GM19324 (cell line): ENCODE results near the gene MRPS34.
"Not testable (repeated sequence)": the region's sequence is repeated elsewhere in the genome, so short reads cannot be mapped to it uniquely, and the experiment has no call there.

Source experiments
- ATAC-seq: cut with Tn5 transposase; IDR thresholded peaks from one replicate; pipeline ENCODE4 v1.9.1; 2021; ENCODE audit warnings: mild to moderate bottlenecking, moderate library complexity; ENCODE audit not compliant: unreplicated experiment, low FRiP score

Gene MRPS34

GRCh38 chr16:1772908-1773702 lies at the start of gene MRPS34:
Gene MRPS34, minus strand, starts transcription at chr16:1773134. Its CDS starts 15 bp downstream, at chr16:1773119.
- peak; percentile 58 for ATAC-seq

GRCh38 chr16:1821861-1822611 lies 49.1 kb upstream of the MRPS34 start:
- ATAC-seq = no peak

GRCh38 chr16:1820946-1821290 lies 48.0 kb upstream of the MRPS34 start:
- ATAC-seq = no peak

DNA sequence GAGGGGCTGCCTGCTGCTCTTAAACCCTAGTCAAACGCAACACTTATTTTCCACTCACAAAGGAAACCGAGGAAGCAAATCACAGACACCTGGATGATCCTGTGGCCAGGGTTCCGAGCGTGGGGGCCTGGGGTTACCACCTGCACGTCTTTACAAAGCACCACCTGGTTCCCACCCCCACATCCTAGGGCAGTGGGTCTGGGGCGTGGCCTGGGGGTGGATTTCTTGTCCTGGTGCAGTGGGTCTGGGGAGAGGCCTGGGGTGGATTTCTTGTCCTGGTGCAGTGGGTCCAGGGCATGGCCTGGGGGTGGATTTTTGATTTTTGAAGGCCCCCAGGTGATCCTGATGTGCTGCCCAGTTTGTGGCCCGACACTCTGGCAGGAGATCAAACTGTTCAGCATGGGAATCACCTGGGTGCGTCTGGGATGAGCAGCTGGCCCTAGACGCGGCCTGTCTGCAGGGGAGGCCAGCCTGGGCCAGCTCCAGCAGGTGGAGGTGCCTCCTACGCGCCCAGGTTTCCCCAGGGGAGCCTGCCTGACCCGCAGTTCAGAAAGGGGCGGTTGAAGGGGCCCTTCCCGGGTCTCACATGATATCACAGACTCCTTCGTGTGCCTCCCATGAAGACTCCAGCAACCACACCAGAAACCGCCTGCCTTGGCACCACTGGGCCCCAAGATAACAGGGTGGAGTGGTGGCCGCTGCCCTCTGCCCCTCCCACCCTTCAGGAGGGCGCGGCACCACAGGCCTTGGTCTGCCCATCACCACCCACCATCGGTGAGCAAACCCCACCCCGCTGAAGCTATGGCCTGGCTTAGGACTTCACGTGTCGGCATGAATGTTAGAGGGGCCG lies 47.4 kb upstream of the MRPS34 start:
- ATAC-seq = no peak

GRCh38 chr16:1819611-1820010 lies 46.7 kb upstream of the MRPS34 start:
- no peak for ATAC-seq

GRCh38 chr16:1818873-1819525 lies 46.1 kb upstream of the MRPS34 start:
- ATAC-seq = no peak

DNA sequence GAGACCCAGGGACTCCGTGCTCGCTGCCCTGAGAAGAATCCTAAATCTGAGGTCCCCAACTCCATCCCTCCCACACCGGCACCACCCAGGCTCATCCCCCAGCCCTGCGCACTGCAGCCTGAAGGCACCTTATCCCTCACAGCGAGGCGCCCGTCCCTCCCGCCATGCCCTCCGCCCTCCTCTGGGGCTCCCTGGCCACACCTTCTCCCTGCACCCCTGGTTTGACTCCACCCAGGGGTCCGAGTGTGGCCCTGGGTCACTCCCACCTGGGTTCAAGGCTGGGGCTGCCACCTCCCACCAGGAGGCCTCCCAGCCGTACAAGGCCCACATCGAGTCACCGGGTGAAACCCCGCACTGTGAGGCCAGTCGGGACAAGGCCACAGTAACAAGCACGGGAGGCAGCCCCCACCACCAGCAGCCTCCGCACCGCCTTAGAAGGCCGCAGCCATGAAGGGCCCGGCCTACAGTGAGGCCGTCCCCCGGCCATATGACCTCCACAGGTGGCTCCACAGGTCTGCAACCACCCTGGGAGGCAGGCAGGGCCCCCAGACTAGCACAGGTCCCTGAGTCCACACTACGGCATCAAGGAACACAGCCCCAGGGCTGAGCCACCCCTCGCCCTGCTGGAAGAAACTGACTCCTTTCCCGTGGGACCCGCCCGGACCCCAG lies 45.4 kb upstream of the MRPS34 start:
- ATAC-seq = no peak

DNA sequence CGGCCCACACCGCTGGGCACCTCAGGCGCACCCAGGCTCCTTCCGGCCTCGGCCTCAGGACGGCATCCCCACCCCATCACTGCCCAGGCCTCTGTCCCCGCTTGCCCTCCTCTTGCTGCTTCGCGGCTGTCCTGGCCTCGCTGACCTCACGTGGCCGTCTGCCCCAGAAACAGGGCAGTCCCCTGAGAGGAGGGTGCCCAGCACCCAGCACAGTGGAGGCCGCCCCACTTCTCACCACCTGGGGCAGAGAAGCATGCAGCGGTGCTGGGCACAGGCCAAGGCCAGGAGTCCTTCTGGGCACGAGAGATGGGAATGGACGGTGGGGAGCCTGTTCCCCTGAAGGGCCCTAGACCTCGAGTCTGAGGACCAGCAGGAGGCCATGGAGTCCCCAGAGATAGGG lies 44.8 kb upstream of the MRPS34 start:
- no peak for ATAC-seq

DNA sequence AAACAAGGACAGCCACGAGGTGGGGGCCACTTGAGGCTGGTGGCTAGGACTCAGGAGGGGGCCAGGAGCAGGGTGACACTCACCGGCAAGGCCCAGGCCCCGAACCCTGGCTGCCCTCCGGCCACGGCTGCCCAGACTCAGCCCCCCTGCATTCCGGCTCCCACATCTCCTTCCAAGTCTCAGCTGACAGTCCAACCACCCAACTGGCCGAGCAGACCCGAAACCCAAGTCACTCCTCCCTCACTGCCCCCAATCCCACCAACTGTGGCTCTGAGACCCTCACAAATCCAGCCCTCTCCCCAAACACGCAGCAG lies 44.3 kb upstream of the MRPS34 start:
- ATAC-seq = no peak

DNA sequence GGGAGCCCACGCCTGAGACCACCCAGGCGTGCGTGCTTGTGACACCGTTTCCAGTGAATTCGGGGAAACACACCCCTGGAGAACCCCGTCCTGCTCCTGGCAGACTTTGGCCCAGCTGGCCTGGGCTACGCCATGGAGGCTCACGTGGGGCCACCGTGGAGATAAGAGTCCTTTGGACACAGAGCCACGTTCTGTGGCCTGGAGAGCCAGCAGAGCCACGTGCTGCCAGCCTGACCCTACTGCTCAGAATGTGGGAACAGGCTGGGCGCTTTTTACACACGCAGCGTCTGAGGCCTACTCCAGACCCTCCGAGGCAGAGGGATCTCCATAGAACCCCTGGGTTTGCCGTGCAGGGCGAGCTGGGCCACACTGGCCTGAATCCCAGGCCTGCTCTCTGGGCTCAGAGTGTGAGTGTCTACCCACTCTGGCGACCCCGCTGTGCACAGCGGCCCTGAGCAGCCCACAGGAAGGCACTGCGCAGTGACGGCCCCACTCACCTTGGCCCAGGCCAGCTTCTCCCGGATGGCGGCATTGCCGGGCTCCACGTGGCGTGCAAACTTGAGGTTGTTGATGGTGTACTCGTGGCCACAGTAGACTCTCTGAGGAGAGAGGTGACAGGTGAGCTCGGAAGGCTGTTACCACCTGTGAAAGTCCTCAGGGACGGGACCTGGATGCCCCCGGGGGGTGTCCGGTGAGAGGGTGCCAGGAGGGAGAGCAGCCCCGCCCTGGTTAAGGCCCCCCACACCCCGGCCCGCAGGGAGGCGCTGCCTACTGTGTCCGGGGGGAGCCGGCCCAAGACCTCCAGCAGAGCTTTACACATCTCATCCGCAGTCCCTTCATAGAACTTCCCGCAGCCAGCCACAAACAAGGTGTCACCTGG lies 43.7 kb upstream of the MRPS34 start:
- no peak for ATAC-seq

DNA sequence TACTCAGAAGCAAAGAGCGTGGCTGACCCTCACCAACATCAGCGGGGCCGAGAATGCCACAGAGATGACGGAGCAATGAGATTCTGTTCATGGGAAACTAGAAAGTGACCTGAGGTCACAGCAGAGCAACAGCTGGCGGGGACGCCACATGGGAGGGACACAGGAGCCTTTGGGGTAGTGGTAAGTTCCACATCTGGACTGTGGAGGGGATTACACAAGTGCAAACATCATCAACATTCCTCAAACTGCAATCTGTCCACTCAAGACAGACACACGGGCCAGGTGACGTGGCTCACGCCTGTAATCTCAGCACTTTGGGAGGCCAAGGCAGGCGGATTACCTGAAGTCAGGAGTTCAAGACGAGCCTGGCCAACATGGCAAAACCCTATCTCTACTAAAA lies 42.5 kb upstream of the MRPS34 start:
- no peak for ATAC-seq

- no peak for ATAC-seq
These were observed 39.8 kb upstream of the MRPS34 start for GRCh38 chr16:1812732-1813163.

GRCh38 chr16:1810536-1810935 lies 37.6 kb upstream of the MRPS34 start:
- no peak for ATAC-seq

DNA sequence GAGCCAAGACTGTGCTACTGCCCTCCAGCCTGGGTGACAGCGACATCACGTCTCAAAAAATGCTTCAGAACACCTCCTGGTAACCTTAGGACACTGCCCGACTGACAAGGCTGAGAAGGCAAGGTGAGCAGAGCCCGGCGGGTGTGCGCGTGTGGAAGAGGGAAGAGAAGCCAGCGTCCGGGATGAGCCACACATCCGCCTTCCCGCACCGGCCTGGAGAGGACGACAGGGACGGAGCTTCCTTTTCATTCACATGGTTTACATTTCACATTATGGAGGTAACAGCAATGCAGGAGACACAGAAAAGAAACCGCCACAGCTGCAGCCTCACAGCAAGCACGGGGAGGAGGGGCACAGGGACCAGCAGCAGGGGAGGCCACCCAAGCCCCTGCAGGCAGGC lies 37.2 kb upstream of the MRPS34 start:
- no peak for ATAC-seq

DNA sequence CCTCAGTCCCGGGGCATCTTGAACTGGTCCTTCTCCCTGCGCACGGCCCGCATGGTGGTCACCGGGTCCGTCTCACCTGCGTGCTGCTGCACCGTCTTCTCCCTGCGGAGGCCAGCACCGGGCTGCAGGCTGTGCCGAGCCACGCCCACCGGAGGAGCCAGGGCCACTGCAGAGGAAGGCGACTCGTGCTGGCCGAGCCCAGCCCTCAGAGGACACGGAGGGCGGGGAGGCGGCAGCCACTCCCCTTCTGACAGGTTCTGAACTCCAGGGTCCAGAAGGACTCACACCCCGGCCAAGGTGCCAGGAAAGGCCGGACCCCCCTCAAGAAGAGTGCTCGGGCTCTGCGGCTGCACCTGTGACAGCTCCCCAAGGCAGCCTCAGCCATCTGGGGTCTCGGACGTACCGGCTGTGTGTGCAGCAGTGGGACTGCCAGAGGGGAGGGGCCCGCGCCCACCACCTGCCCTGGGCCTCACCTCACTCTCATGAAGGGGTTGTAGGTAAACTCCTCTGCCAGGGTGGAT lies 36.4 kb upstream of the MRPS34 start:
- no peak for ATAC-seq

DNA sequence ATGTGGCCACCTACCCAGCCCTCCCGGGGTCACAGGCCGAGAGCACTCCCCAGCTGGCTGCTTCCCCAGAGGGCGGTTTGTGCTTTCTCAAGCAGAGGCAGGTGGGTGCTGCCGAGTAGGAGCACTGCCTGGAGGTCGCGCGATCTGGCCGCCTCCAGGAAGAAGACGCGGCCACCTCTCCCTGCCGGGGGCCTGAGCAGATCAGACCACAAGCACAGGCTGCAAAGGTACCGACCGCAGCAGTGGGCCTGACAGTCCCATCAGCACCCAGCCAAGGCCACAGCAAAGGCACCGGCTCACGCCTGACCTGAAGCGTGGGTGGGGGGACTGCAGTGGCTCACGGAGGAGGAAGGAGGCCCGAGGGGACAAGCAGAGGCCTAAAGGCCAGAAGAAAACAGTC lies 35.8 kb upstream of the MRPS34 start:
- no peak for ATAC-seq

DNA sequence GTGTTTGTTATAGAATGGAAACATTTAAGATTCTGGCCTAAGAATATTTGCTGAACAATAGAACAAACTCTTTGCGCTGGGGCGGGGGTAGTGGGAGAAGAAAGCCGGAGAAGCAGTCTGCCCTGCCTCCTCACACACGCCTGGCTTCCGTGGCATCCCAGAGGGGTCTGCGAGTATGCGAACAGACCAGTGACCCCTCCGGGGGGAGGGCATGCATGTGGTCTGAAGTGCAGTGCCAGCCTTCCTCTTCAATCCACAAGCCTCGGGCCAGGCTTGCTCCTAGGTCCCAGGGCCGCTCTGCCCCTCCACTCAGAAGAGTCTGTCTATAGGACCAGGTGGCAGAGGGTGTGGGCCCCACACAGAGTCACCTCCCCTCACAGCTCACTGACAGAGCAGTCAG lies 34.7 kb upstream of the MRPS34 start:
- ATAC-seq = no peak

DNA sequence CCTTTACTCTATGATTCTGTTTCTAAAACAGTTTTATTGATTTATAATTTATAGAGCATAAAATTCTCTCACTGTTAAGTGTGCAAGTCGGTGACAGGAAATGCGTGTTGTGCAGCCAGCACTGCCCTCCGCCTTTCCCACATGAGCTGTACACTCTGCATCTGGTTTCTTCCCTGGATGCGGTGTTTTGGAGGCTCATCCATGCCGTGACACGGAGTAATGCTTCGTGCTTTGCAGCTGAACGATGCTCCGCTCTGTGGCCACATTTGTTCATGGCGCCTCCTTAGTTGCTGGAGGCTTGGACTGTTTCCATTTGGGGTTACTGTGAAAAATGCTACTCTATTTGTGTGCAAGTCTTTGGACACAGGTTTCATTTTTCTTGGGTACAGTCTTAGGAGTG lies 27.8 kb upstream of the MRPS34 start:
- ATAC-seq = no peak

- ATAC-seq = not testable (repeated sequence)
These were observed 26.3 kb upstream of the MRPS34 start for GRCh38 chr16:1799263-1799662.
